Mesothelial cell of epicardium (in vitro differentiated cells): ENCODE results near the gene OR52R1. TPM values are rescaled to one million over a fixed set of nuclear protein-coding genes. Genes with fewer than 3 reads are reported as not detected.

Experiments used
- DNase-seq, 2 experiments: peaks; one replicate each; pipeline ENCODE4 v3.0.0; 2021; ENCODE audit warnings: low spot score in 2 of 2; ENCODE audit not compliant: unreplicated experiment in 2 of 2
- H3K27ac Mint-ChIP-seq: 2 replicates; pipeline ENCODE4 v1.8.0; 2021; ENCODE audit warnings: mixed read lengths
- H3K27me3 Mint-ChIP-seq: 2 replicates; pipeline ENCODE4 v1.8.0; 2021; ENCODE audit warnings: low read depth, mixed read lengths
- H3K36me3 Mint-ChIP-seq: 2 replicates; pipeline ENCODE4 v1.8.0; 2021; ENCODE audit warnings: mixed read lengths
- H3K4me1 Mint-ChIP-seq: 2 replicates; pipeline ENCODE4 v1.8.0; 2021; ENCODE audit warnings: mixed read lengths
- H3K4me3 Mint-ChIP-seq: 2 replicates; pipeline ENCODE4 v1.8.0; 2021; ENCODE audit warnings: mild to moderate bottlenecking, moderate library complexity, mixed read lengths
- H3K9me3 Mint-ChIP-seq: 2 replicates; pipeline ENCODE4 v1.8.0; 2021; ENCODE audit warnings: mixed read lengths
- total RNA-seq: library from RNA; stranded (reverse); gene quantifications from 3 replicates; pipeline ENCODE4 v1.2.1, GENCODE V29; 2021
- TF ChIP-seq, protein P1 (sequence below): fragments of 200-600 bp; sonication (generic); IDR thresholded peaks from one replicate; pipeline ENCODE4 v1.5.0; 2021; ENCODE audit warnings: antibody characterized with exemption; ENCODE audit not compliant: unreplicated experiment

The OR52R1 gene
- total RNA-seq = not detected in 3 replicates

DNA sequence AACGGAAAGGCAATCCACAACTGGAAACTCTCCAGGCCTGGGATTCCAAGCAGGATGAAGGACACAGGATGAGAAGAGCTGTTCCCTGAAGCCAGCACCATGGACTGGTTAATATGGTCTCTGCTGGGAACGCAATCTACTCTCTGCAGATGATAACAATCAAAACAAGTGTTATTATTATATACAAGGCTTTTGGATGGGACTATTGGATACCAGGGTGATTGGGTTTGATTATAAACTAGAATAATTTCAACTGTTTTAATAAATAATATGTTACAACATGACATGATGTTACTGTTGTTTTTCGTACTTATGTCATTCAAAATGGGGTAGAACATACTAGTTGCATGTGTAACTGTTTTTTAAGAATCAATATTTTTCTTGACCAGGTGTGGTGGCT, at the start of gene OR52R1:
OR52R1 (minus strand) TSS at position 101 of the 400 bp plus-strand sequence; CDS start at position 101, 0 bp downstream.
- Mint-ChIP-seq H3K36me3 (no peaks in the 10 kb centered on the region), H3K9me3 (no peaks in the 10 kb centered on the region), H3K27me3 (peaks cover 7% of the 10 kb centered on the region), H3K27ac (no peak within 1 kb of the TSS), H3K4me3 (no peak within 1 kb of the TSS), H3K4me1 (no peaks in the 10 kb centered on the region)
- no peak for DNase-seq
- TF ChIP-seq, protein P1, sequence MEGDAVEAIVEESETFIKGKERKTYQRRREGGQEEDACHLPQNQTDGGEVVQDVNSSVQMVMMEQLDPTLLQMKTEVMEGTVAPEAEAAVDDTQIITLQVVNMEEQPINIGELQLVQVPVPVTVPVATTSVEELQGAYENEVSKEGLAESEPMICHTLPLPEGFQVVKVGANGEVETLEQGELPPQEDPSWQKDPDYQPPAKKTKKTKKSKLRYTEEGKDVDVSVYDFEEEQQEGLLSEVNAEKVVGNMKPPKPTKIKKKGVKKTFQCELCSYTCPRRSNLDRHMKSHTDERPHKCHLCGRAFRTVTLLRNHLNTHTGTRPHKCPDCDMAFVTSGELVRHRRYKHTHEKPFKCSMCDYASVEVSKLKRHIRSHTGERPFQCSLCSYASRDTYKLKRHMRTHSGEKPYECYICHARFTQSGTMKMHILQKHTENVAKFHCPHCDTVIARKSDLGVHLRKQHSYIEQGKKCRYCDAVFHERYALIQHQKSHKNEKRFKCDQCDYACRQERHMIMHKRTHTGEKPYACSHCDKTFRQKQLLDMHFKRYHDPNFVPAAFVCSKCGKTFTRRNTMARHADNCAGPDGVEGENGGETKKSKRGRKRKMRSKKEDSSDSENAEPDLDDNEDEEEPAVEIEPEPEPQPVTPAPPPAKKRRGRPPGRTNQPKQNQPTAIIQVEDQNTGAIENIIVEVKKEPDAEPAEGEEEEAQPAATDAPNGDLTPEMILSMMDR = no peak

DNA sequence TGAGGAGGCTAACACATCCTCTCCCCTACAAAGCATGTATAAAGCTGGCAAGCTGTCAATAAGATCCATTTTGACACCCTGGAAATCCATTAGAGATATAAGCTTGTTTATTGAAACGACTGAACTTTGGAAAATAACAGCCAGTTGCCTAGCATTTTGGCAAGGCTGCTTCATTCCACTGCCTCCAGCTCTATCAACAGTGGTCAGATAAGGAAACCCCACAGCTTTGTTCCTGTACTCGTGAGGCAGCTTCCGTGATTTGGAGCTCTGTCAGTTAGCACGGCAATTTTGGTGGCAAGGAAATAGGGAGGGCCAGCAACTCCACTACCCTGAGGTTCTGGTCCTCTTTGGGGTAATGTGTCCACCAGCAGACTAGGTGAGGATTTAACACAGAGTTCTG, 46.9 kb upstream of the OR52R1 start:
- TF ChIP-seq, protein P1 = no peak
- Mint-ChIP-seq H3K36me3 (no peaks in the 10 kb centered on the region), H3K4me1 (no peaks in the 10 kb centered on the region), H3K9me3 (peaks cover 6% of the 10 kb centered on the region), H3K27ac (no peak overlapping the region), H3K27me3 (peaks cover 23% of the 10 kb centered on the region), H3K4me3 (no peak overlapping the region)
- DNase-seq = no peak

DNA sequence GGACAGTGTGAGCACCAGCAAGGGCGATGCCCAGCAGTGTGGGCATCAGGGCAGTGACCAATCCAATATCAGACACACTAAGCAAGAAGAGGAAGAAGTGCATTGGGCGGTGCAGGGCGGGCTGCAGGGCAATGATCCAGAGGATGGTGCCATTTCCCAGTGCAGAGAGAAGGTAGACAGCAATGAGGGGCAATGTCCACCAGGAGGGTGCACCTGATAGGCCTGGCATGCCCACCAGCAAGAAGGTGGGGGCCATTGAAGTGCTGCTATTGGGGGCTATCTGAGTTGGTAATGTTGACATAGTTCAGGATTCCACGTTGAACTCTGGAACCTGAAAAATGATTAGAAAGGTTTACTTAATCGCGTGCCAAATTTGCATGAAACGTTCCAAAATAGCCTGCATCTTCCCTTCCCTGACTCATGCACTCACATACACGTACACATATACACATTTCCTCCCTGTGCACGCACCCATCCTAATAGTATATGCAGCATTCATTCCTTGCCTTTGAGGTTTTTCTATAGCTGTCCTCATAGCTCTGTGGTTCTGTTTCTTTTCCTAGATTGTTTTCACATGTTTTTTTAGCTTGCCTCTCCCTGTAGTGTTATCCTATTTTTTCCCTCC, 44.8 kb upstream of the OR52R1 start, which contains the start of gene OR51S1:
OR51S1 (minus strand) TSS at position 301 of the 625 bp plus-strand sequence; CDS start at position 301, 0 bp downstream.
- Mint-ChIP-seq H3K4me3 (no peak within 1 kb of the TSS), H3K27me3 (peaks cover 25% of the 10 kb centered on the region), H3K4me1 (no peaks in the 10 kb centered on the region), H3K27ac (no peak within 1 kb of the TSS), H3K9me3 (peaks cover 3% of the 10 kb centered on the region), H3K36me3 (no peaks in the 10 kb centered on the region)
- TF ChIP-seq, protein P1 = no peak
- DNase-seq = no peak

DNA sequence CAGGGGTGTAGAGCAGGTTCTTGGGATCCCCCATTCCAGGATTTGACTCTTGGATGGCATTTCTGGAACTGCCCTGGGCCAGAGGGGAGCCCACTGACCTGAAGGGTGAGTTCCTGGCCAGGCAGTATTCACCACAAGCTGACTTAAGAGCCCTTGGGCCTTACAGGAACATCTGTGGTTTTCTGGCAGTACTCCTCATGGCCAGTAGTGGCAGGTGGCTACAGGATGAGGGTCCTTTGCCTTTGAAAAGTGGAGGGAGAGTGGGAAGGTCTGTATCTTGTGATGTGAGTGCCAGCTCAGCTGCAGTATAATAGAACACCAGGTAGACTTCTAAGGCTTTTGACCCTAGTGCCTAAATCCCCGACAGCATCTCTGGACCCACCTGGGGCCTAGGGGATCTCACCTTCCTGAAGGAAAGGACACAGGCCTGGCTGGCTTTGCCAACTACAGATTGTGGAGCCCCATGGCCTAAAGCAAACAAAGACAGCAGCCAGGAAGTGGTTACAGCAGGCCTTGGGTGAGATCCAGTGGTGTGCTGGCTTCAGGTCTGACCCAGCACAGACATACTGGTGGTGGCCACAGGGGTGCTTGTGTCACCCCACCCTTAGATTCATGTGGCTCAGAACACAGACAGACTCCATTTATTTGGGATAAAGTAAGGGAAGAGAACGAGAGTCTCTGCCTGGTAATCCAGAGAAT, 35.8 kb upstream of the OR52R1 start:
- Mint-ChIP-seq H3K27ac (no peak overlapping the region), H3K4me3 (no peak overlapping the region), H3K27me3 (no peaks in the 10 kb centered on the region), H3K4me1 (no peaks in the 10 kb centered on the region), H3K9me3 (peaks cover 7% of the 10 kb centered on the region), H3K36me3 (no peaks in the 10 kb centered on the region)
- DNase-seq = no peak
- TF ChIP-seq, protein P1 = no peak

DNA sequence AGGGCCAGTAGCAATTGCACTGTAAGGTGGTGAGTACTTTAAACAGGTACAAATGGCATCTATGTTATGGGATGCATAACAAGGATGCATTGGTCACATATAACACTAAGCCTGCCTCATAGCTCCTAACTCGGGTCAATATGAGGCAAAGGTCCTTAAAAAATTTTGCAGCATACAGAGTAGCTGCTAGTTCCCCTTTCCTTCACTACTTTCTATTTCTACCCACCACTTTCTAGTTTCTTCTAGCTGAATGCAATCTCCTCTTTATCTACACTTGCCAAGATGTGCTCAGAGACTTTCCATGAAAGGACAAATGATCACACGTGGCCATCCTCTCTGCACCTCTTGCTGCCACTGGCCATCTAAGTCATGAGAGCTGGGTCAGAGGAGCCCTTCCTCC, 26.7 kb upstream of the OR52R1 start:
- Mint-ChIP-seq H3K27ac (no peak overlapping the region), H3K4me1 (no peaks in the 10 kb centered on the region), H3K4me3 (no peak overlapping the region), H3K9me3 (no peaks in the 10 kb centered on the region), H3K27me3 (no peaks in the 10 kb centered on the region), H3K36me3 (no peaks in the 10 kb centered on the region)
- DNase-seq = no peak
- TF ChIP-seq, protein P1 = no peak
